HepG2 (cell line): Measurements from ENCODE around the gene HS6ST1. TPM values are rescaled to one million over a fixed set of nuclear protein-coding genes. Genes with fewer than 3 reads are reported as not detected.

Source experiments
- ATF1 ChIP-seq: IDR thresholded peaks from 2 replicates; pipeline ENCODE4 v1.6.1; 2016; ENCODE audit warnings: mild to moderate bottlenecking, control low read depth
- BHLHE40 ChIP-seq: IDR thresholded peaks from 2 replicates; pipeline ENCODE4 v1.6.1; 2011; ENCODE audit warnings: low read length, improper control_type of control experiment
- CREM ChIP-seq, 2 experiments: sonication (generic) in 1 of 2; formaldehyde crosslinking in 1 of 2; IDR thresholded peaks; 2 replicates each; pipeline versions ENCODE4 v1.4.0 to v1.6.1; 2016 to 2020; ENCODE audit warnings: antibody characterized with exemption in 1 of 2, mild to moderate bottlenecking in 1 of 2, missing genetic modification reagents in 1 of 2
- CSRNP2 ChIP-seq: sonication (generic); formaldehyde crosslinking; conservative IDR thresholded peaks from 2 replicates; pipeline ENCODE4 v1.8.0; 2022; ENCODE audit warnings: low read depth, missing genetic modification reagents
- DRAP1 ChIP-seq: IDR thresholded peaks from 2 replicates; pipeline ENCODE4 v1.6.1; 2016; ENCODE audit warnings: missing genetic modification reagents, missing compliant biosample characterization
- HOXA9 ChIP-seq: sonication (generic); formaldehyde crosslinking; IDR thresholded peaks from 2 replicates; pipeline ENCODE4 v1.8.1; 2022; ENCODE audit warnings: missing genetic modification reagents, mild to moderate bottlenecking, moderate library complexity, borderline replicate concordance
- ISL2 ChIP-seq: sonication (generic); formaldehyde crosslinking; IDR thresholded peaks from 2 replicates; pipeline ENCODE4 v1.5.0; 2020; ENCODE audit warnings: missing genetic modification reagents
- NFYB ChIP-seq: sonication (generic); formaldehyde crosslinking; IDR thresholded peaks from 2 replicates; pipeline ENCODE4 v1.4.0; 2020; ENCODE audit warnings: missing genetic modification reagents
- POLR2A ChIP-seq, 2 experiments: IDR thresholded peaks; 2 replicates each; pipeline ENCODE4 v1.6.1; 2011; ENCODE audit warnings: low read depth in 2 of 2, low read length in 2 of 2, mild to moderate bottlenecking in 1 of 2, moderate library complexity in 1 of 2; ENCODE audit not compliant: insufficient read depth in 1 of 2
- SNAPC4 ChIP-seq: sonication (generic); formaldehyde crosslinking; IDR thresholded peaks from 2 replicates; pipeline ENCODE4 v1.4.0; 2020; ENCODE audit warnings: mild to moderate bottlenecking, missing genetic modification reagents
- SP2 ChIP-seq: sonication (generic); formaldehyde crosslinking; IDR thresholded peaks from 2 replicates; pipeline ENCODE4 v1.5.1; 2020; ENCODE audit warnings: mild to moderate bottlenecking, missing genetic modification reagents
- ZBTB4 ChIP-seq: sonication (generic); formaldehyde crosslinking; IDR thresholded peaks from 2 replicates; pipeline ENCODE4 v1.4.0; 2020; ENCODE audit warnings: missing genetic modification reagents, mild to moderate bottlenecking, borderline replicate concordance
- ZNF12 ChIP-seq: sonication (generic); formaldehyde crosslinking; IDR thresholded peaks from 2 replicates; pipeline ENCODE4 v1.5.0; 2020; ENCODE audit warnings: missing genetic modification reagents
- polyA plus RNA-seq, 8 experiments: library from polyadenylated mRNA; depleted of rRNA in 3 of 8; stranded (reverse) in 7 of 8; unstranded in 1 of 8; fragments of >200 nt; fragmentation: Illumina TruSeq in 4 of 8; extraction: Trizol in 4 of 8; gene quantifications; 2 replicates each; pipeline versions ENCODE4 v1.2.1 to v1.2.3, GENCODE V29; 2011 to 2016; ENCODE audit warnings: low read depth in 4 of 8, missing spikeins in 1 of 8, mixed read lengths in 1 of 8; ENCODE audit not compliant: insufficient read depth in 1 of 8
- total RNA-seq, 5 experiments: library from RNA; depleted of rRNA; stranded (reverse); fragments of >200 nt; fragmentation: Illumina TruSeq; extraction: Trizol; gene quantifications; 2 replicates each; pipeline ENCODE4 v1.2.3, GENCODE V29; 2016; ENCODE audit warnings: low read depth in 1 of 5
- TF ChIP-seq, protein P1 (sequence below): sonication (generic); formaldehyde crosslinking; IDR thresholded peaks from 2 replicates; pipeline ENCODE4 v1.4.0; 2020; ENCODE audit warnings: missing genetic modification reagents, borderline replicate concordance
- TF ChIP-seq, protein P2 (sequence below): sonication (generic); formaldehyde crosslinking; IDR thresholded peaks from 2 replicates; pipeline ENCODE4 v1.5.1; 2020; ENCODE audit warnings: missing genetic modification reagents, mild to moderate bottlenecking, borderline replicate concordance

HS6ST1 gene
- total and polyA plus RNA-seq, 2 of the 13 experiments (the other 11 are each of a cell fraction or from before 2014, with no cell fraction given) = 34.5 to 84.6 TPM

GRCh38 chr2:128321784-128322714 lies 3.4 kb upstream of the HS6ST1 start (continued):
- TF ChIP-seq SNAPC4 (CRISPR knock-in tag) (no peak), NFYB (CRISPR knock-in tag) (no peak), POLR2A (IDR thresholded peaks at IDR 0.05; ENCODE audit: insufficient read depth in 1 of 2, low read depth in 2 of 2, low read length in 2 of 2) (peak in 1 of 2 experiments; percentile 77; a peak in 2 of 4 replicates), CSRNP2 (CRISPR knock-in tag) (no peak), ZNF12 (CRISPR knock-in tag) (no peak), HOXA9 (CRISPR knock-in tag) (no peak), DRAP1 (0 out of 2 replicates have a peak, but pooled peaks have one; percentile 19), BHLHE40 (no peak), SP2 (CRISPR knock-in tag) (no peak), ATF1 (CRISPR knock-in tag) (no peak), ZBTB4 (CRISPR knock-in tag) (no peak; the same call in 1 of the 2 replicates), ISL2 (CRISPR knock-in tag) (peak; percentile 37; the same call in 1 of the 2 replicates), CREM (IDR thresholded peaks at IDR 0.05) (no peak), CREM (CRISPR knock-in tag; IDR thresholded peaks at IDR 0.05) (no peak)
- TF ChIP-seq, protein P1, sequence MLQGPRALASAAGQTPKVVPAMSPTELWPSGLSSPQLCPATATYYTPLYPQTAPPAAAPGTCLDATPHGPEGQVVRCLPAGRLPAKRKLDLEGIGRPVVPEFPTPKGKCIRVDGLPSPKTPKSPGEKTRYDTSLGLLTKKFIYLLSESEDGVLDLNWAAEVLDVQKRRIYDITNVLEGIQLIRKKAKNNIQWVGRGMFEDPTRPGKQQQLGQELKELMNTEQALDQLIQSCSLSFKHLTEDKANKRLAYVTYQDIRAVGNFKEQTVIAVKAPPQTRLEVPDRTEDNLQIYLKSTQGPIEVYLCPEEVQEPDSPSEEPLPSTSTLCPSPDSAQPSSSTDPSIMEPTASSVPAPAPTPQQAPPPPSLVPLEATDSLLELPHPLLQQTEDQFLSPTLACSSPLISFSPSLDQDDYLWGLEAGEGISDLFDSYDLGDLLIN (CRISPR knock-in tag) = no peak
- TF ChIP-seq, protein P2, sequence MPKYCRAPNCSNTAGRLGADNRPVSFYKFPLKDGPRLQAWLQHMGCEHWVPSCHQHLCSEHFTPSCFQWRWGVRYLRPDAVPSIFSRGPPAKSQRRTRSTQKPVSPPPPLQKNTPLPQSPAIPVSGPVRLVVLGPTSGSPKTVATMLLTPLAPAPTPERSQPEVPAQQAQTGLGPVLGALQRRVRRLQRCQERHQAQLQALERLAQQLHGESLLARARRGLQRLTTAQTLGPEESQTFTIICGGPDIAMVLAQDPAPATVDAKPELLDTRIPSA = peak; percentile 36; the same call in 1 of the 2 replicates
